A673 (cell line): ENCODE results near the gene CTLA4. TPM values are rescaled to one million over a fixed set of nuclear protein-coding genes. Genes with fewer than 3 reads are reported as not detected.

Experiments used
- BruUV-seq: library from RNA; stranded (reverse); fragments of 400-500 nt; replicated peaks from 2 replicates; lab custom pipeline; 2021; lab: Mats Ljungman, UMichigan
- CTCF ChIA-PET: fragments of 300-600 bp; sonication (Branson Sonifier 250); formaldehyde crosslinking; loops from one replicate; lab custom pipeline; 2022; ENCODE audit warnings: antibody characterized with exemption; lab: Charles Lee
- POLR2A ChIA-PET: fragments of 300-600 bp; sonication (Branson Sonifier 250); formaldehyde crosslinking; loops from one replicate; lab custom pipeline; 2022; ENCODE audit warnings: antibody characterized with exemption; ENCODE audit not compliant: low non-redundant PET; lab: Charles Lee
- DNase-seq: peaks from one replicate; pipeline ENCODE4 v3.0.0-alpha.2; 2015; ENCODE audit warnings: low spot score
- H3K27ac ChIP-seq: fragments of 200-600 bp; sonication (generic); 2 replicates; pipeline ENCODE4 v1.5.1; 2016; ENCODE audit warnings: mixed run types, low read depth, mild to moderate bottlenecking, mixed read lengths, antibody characterized with exemption, low read length; ENCODE audit not compliant: poor library complexity, severe bottlenecking
- H3K27me3 ChIP-seq: fragments of 200-600 bp; sonication (generic); replicated peaks from 2 replicates; pipeline ENCODE4 v1.6.1; 2017; ENCODE audit warnings: mixed run types, low read depth, mild to moderate bottlenecking, mixed read lengths, antibody characterized with exemption, low read length; ENCODE audit not compliant: insufficient read depth, poor library complexity
- H3K36me3 ChIP-seq: fragments of 200-600 bp; sonication (generic); 2 replicates; pipeline ENCODE4 v1.6.1; 2016; ENCODE audit warnings: mixed run types, mild to moderate bottlenecking, mixed read lengths, antibody characterized with exemption, low read length; ENCODE audit not compliant: insufficient read depth, poor library complexity, severe bottlenecking
- H3K4me1 ChIP-seq: fragments of 200-600 bp; sonication (generic); 2 replicates; pipeline ENCODE4 v1.6.1; 2017; ENCODE audit warnings: mixed run types, mild to moderate bottlenecking, mixed read lengths, antibody characterized with exemption, low read length; ENCODE audit not compliant: insufficient read depth, poor library complexity, severe bottlenecking
- H3K4me3 ChIP-seq: fragments of 200-600 bp; sonication (generic); 2 replicates; pipeline ENCODE4 v1.5.1; 2016; ENCODE audit warnings: low read depth, mixed run types, mild to moderate bottlenecking, mixed read lengths, low read length; ENCODE audit not compliant: poor library complexity, severe bottlenecking
- H3K9me3 ChIP-seq: fragments of 200-600 bp; sonication (generic); 2 replicates; pipeline ENCODE4 v1.6.1; 2016; ENCODE audit warnings: mixed run types, low read depth, mild to moderate bottlenecking, mixed read lengths, antibody characterized with exemption, low read length; ENCODE audit not compliant: poor library complexity, severe bottlenecking
- EZH2 ChIP-seq: fragments of 200-600 bp; sonication (generic); IDR thresholded peaks from 2 replicates; pipeline ENCODE4 v1.6.1; 2017; ENCODE audit warnings: borderline replicate concordance, low read depth, mild to moderate bottlenecking, mixed read lengths, antibody characterized with exemption, low read length; ENCODE audit not compliant: poor library complexity, severe bottlenecking
- intact Hi-C: fragments of 100-400 bp; cut with micrococcal nuclease; formaldehyde crosslinking; loops from one replicate; pipeline ENCODE4 v1.10.0; 2022; ENCODE audit not compliant: unreplicated experiment
- total RNA-seq: library from RNA; stranded (reverse); gene quantifications from 2 replicates; pipeline ENCODE4 v1.2.3, GENCODE V29; 2021
- TF ChIP-seq, protein P1 (sequence below): fragments of 300-800, 200-600 bp; sonication (generic); conservative IDR thresholded peaks from 2 replicates; pipeline ENCODE4 v1.5.1; 2017; ENCODE audit warnings: low read depth, mild to moderate bottlenecking, antibody characterized with exemption, low read length, moderate library complexity, mixed read lengths

Gene CTLA4
- total RNA-seq, 1 experiment from 2014 or later: not detected

DNA sequence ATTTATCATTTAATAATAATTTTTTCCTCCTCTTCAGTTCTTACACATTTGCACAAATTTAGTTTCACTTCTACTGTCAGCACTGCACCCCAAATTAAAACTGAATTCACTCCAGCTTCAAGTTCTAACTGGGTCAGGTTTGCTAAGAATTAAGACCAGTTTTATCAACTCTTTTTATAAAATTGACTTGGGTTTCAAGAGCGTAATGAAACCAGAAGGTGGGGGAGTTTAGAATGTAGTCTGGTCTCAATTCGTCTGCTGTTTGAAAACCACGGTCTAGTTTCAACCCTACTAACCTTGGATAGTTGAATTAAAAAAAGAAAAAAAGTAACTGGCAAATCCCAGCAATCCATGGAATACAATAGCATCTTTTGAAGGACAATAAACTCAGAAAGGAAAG lies 14.3 kb upstream of the CTLA4 start:
- ChIA-PET CTCF (no interaction called here), POLR2A (no interaction called here)
- Histone ChIP-seq H3K4me1 (no peaks in the 10 kb centered on the region), H3K4me3 (no peak overlapping the region), H3K27ac (no peak overlapping the region), H3K9me3 (no peaks in the 10 kb centered on the region), H3K36me3 (no peaks in the 10 kb centered on the region), H3K27me3 (no peaks in the 10 kb centered on the region)
- intact Hi-C loops: no loop called here
- no TSS peak for BruUV-seq
- TF ChIP-seq, protein P1, sequence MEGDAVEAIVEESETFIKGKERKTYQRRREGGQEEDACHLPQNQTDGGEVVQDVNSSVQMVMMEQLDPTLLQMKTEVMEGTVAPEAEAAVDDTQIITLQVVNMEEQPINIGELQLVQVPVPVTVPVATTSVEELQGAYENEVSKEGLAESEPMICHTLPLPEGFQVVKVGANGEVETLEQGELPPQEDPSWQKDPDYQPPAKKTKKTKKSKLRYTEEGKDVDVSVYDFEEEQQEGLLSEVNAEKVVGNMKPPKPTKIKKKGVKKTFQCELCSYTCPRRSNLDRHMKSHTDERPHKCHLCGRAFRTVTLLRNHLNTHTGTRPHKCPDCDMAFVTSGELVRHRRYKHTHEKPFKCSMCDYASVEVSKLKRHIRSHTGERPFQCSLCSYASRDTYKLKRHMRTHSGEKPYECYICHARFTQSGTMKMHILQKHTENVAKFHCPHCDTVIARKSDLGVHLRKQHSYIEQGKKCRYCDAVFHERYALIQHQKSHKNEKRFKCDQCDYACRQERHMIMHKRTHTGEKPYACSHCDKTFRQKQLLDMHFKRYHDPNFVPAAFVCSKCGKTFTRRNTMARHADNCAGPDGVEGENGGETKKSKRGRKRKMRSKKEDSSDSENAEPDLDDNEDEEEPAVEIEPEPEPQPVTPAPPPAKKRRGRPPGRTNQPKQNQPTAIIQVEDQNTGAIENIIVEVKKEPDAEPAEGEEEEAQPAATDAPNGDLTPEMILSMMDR: no peak
- TF ChIP-seq EZH2: no peak
- DNase-seq: no peak

GRCh38 chr2:203853722-203854121 lies 13.8 kb upstream of the CTLA4 start:
- no peaks in the 10 kb centered on the region for H3K36me3 ChIP-seq
- no peak for DNase-seq
- CTCF ChIA-PET: no interaction called here
- H3K4me3 ChIP-seq: no peak overlapping the region
- H3K9me3 ChIP-seq: no peaks in the 10 kb centered on the region
- intact Hi-C loops: no loop called here
- H3K27me3 ChIP-seq: no peaks in the 10 kb centered on the region
- TF ChIP-seq EZH2: no peak
- TF ChIP-seq, protein P1: no peak
- POLR2A ChIA-PET: interaction anchor here (0.6 kb wide), 1 partner anchor 1774 kb away, joined by 3 read pairs; no protein-coding TSS in a partner anchor
- H3K4me1 ChIP-seq: no peaks in the 10 kb centered on the region
- no TSS peak for BruUV-seq
- no peak overlapping the region for H3K27ac ChIP-seq

DNA sequence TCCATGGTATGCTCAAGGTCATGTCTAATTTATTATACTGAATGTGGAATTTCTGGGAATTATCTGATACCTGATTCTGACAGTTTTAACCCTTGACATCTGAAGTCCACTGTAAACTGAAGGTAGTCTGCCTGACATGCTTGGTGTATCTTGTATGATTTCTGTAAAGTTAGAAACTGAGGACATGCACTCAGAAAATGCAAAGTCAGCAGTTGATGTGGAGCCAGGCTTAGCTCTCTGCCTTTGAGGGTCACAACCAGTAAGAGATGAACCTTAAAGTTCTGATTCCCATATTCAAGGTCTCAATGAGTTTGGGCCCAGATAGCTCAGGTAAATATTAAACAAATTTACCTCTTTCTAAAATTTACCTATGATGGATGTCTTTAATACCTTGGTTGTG lies 12.3 kb upstream of the CTLA4 start:
- TF ChIP-seq, protein P1: no peak
- TF ChIP-seq EZH2: no peak
- Histone ChIP-seq H3K4me1 (no peaks in the 10 kb centered on the region), H3K27ac (no peak overlapping the region), H3K4me3 (no peak overlapping the region), H3K9me3 (no peaks in the 10 kb centered on the region), H3K27me3 (no peaks in the 10 kb centered on the region), H3K36me3 (no peaks in the 10 kb centered on the region)
- intact Hi-C loops: no loop called here
- ChIA-PET CTCF (no interaction called here), POLR2A (interaction anchor here (0.6 kb wide), 1 partner anchor 850 kb away, joined by 3 read pairs; no protein-coding TSS in a partner anchor)
- BruUV-seq: no TSS peak
- DNase-seq: no peak
